SJSA1 (cell line): ENCODE results near the gene PAK1. TPM values are rescaled to one million over a fixed set of nuclear protein-coding genes. Genes with fewer than 3 reads are reported as not detected.
"Not testable (repeated sequence)": the region's sequence is repeated elsewhere in the genome, so short reads cannot be mapped to it uniquely, and the experiment has no call there.

Source experiments
- DNase-seq, 2 experiments: peaks; one replicate each; pipeline ENCODE4 v3.0.0-alpha.2; 2015 to 2020; ENCODE audit warnings: low spot score in 2 of 2, low read depth in 1 of 2
- H3K27ac ChIP-seq: fragments of 250-450 bp; sonication (Bioruptor Pico); 2 replicates; pipeline ENCODE4 v1.5.1; 2020; ENCODE audit warnings: mild to moderate bottlenecking, moderate library complexity
- H3K27me3 ChIP-seq: fragments of 250-450 bp; sonication (Bioruptor Pico); replicated peaks from 2 replicates; pipeline ENCODE4 v1.5.1; 2020; ENCODE audit warnings: mild to moderate bottlenecking, moderate library complexity
- H3K36me3 ChIP-seq: fragments of 250-450 bp; sonication (Bioruptor Pico); 2 replicates; pipeline ENCODE4 v1.5.1; 2020; ENCODE audit warnings: mild to moderate bottlenecking
- H3K4me1 ChIP-seq: fragments of 250-450 bp; sonication (Bioruptor Pico); replicated peaks from 2 replicates; pipeline ENCODE4 v1.6.1; 2021; ENCODE audit warnings: mild to moderate bottlenecking
- H3K4me3 ChIP-seq: fragments of 250-450 bp; sonication (Bioruptor Pico); 2 replicates; pipeline ENCODE4 v1.5.1; 2020; ENCODE audit warnings: mild to moderate bottlenecking
- H3K9me3 ChIP-seq: fragments of 250-450 bp; sonication (Bioruptor Pico); replicated peaks from 2 replicates; pipeline ENCODE4 v1.5.1; 2020; ENCODE audit warnings: mild to moderate bottlenecking
- total RNA-seq: library from RNA; depleted of rRNA; stranded (reverse); fragments of >200 nt; shearing (Covaris generic); gene quantifications from 2 replicates; pipeline ENCODE4 v1.2.3, GENCODE V29; 2014

PAK1 gene
- total RNA-seq, 1 experiment from 2014 or later = 14.4 TPM

GRCh38 chr11:77397631-77398030 lies 76.3 kb downstream of the PAK1 start:
- Histone ChIP-seq H3K4me1 (no peaks in the 10 kb centered on the region), H3K4me3 (no peak overlapping the region), H3K27me3 (no peaks in the 10 kb centered on the region), H3K36me3 (no peaks in the 10 kb centered on the region), H3K9me3 (no peaks in the 10 kb centered on the region), H3K27ac (no peak overlapping the region)
- no peak for DNase-seq

GRCh38 chr11:77396911-77397310 lies 77.0 kb downstream of the PAK1 start:
- Histone ChIP-seq H3K9me3 (no peaks in the 10 kb centered on the region), H3K4me1 (no peaks in the 10 kb centered on the region)

GRCh38 chr11:77396305-77396704 lies 77.6 kb downstream of the PAK1 start:
- Histone ChIP-seq H3K9me3 (no peaks in the 10 kb centered on the region), H3K36me3 (no peaks in the 10 kb centered on the region), H3K27ac (no peak overlapping the region), H3K4me3 (no peak overlapping the region), H3K27me3 (no peaks in the 10 kb centered on the region), H3K4me1 (no peaks in the 10 kb centered on the region)
- no peak for DNase-seq

More at GRCh38 chr11:77396911-77397310, 77.0 kb downstream of the PAK1 start:
- H3K36me3 ChIP-seq = no peaks in the 10 kb centered on the region
- DNase-seq = no peak
- no peak overlapping the region for H3K27ac ChIP-seq
- H3K27me3 ChIP-seq = no peaks in the 10 kb centered on the region
- no peak overlapping the region for H3K4me3 ChIP-seq

- no peaks in the 10 kb centered on the region for H3K27me3 ChIP-seq
Observed at GRCh38 chr11:77395460-77396173, 78.3 kb downstream of the PAK1 start.

GRCh38 chr11:77392842-77393241 lies 81.1 kb downstream of the PAK1 start:
- Histone ChIP-seq H3K4me3 (no peak overlapping the region), H3K9me3 (no peaks in the 10 kb centered on the region), H3K27me3 (no peaks in the 10 kb centered on the region), H3K36me3 (no peaks in the 10 kb centered on the region), H3K4me1 (no peaks in the 10 kb centered on the region), H3K27ac (no peak overlapping the region)
- DNase-seq = no peak

More at GRCh38 chr11:77395460-77396173, 78.3 kb downstream of the PAK1 start:
- H3K27ac ChIP-seq = no peak overlapping the region
- H3K36me3 ChIP-seq = no peaks in the 10 kb centered on the region
- no peak for DNase-seq
- no peaks in the 10 kb centered on the region for H3K4me1 ChIP-seq
- H3K9me3 ChIP-seq = no peaks in the 10 kb centered on the region
- H3K4me3 ChIP-seq = no peak overlapping the region

- Histone ChIP-seq H3K27ac (no peak overlapping the region), H3K36me3 (no peaks in the 10 kb centered on the region), H3K4me1 (no peaks in the 10 kb centered on the region), H3K27me3 (no peaks in the 10 kb centered on the region), H3K9me3 (no peaks in the 10 kb centered on the region), H3K4me3 (no peak overlapping the region)
- no peak for DNase-seq
Observed at GRCh38 chr11:77387701-77388100, 86.2 kb downstream of the PAK1 start.

- no peaks in the 10 kb centered on the region for H3K27me3 ChIP-seq
- no peak overlapping the region for H3K4me3 ChIP-seq
- DNase-seq = no peak
- no peak overlapping the region for H3K27ac ChIP-seq
- H3K36me3 ChIP-seq = no peaks in the 10 kb centered on the region
- H3K4me1 ChIP-seq = no peaks in the 10 kb centered on the region
- no peaks in the 10 kb centered on the region for H3K9me3 ChIP-seq
Observed at GRCh38 chr11:77386178-77386577, 87.7 kb downstream of the PAK1 start.

GRCh38 chr11:77385255-77385771 lies 88.6 kb downstream of the PAK1 start:
- DNase-seq = not testable (repeated sequence)

GRCh38 chr11:77384571-77384970 lies 89.3 kb downstream of the PAK1 start:
- no peaks in the 10 kb centered on the region for H3K27me3 ChIP-seq
- no peaks in the 10 kb centered on the region for H3K36me3 ChIP-seq
- DNase-seq = no peak
- no peak overlapping the region for H3K4me3 ChIP-seq
- H3K9me3 ChIP-seq = no peaks in the 10 kb centered on the region
- no peak overlapping the region for H3K27ac ChIP-seq
- no peaks in the 10 kb centered on the region for H3K4me1 ChIP-seq

More at GRCh38 chr11:77385255-77385771, 88.6 kb downstream of the PAK1 start:
- not testable (repeated sequence) for H3K4me1 ChIP-seq, H3K9me3 ChIP-seq, H3K4me3 ChIP-seq, H3K27ac ChIP-seq, H3K36me3 ChIP-seq, H3K27me3 ChIP-seq

GRCh38 chr11:77383349-77383748 lies 90.5 kb downstream of the PAK1 start:
- H3K27ac ChIP-seq, H3K36me3 ChIP-seq, H3K9me3 ChIP-seq, H3K4me1 ChIP-seq, DNase-seq, H3K27me3 ChIP-seq, H3K4me3 ChIP-seq: not testable (repeated sequence)

GRCh38 chr11:77381729-77382665 lies 91.9 kb downstream of the PAK1 start:
- Histone ChIP-seq H3K36me3 (no peaks in the 10 kb centered on the region), H3K9me3 (no peaks in the 10 kb centered on the region), H3K4me3 (no peak overlapping the region), H3K4me1 (no peaks in the 10 kb centered on the region), H3K27ac (no peak overlapping the region), H3K27me3 (no peaks in the 10 kb centered on the region)
- no peak for DNase-seq

GRCh38 chr11:77379934-77380333 lies 94.0 kb downstream of the PAK1 start:
- Histone ChIP-seq H3K9me3 (no peaks in the 10 kb centered on the region), H3K4me3 (no peak overlapping the region), H3K4me1 (no peaks in the 10 kb centered on the region), H3K27ac (no peak overlapping the region), H3K36me3 (no peaks in the 10 kb centered on the region), H3K27me3 (no peaks in the 10 kb centered on the region)
- no peak for DNase-seq

- Histone ChIP-seq H3K36me3 (no peaks in the 10 kb centered on the region), H3K27ac (no peak overlapping the region), H3K4me3 (no peak overlapping the region), H3K27me3 (no peaks in the 10 kb centered on the region), H3K9me3 (no peaks in the 10 kb centered on the region), H3K4me1 (no peaks in the 10 kb centered on the region)
- DNase-seq = no peak
Observed at GRCh38 chr11:77379253-77379652, 94.6 kb downstream of the PAK1 start.

GRCh38 chr11:77377734-77378133 lies 96.2 kb downstream of the PAK1 start:
- no peak overlapping the region for H3K27ac ChIP-seq
- no peaks in the 10 kb centered on the region for H3K27me3 ChIP-seq
- H3K4me3 ChIP-seq = no peak overlapping the region

More at GRCh38 chr11:77377734-77378133, 96.2 kb downstream of the PAK1 start:
- Histone ChIP-seq H3K9me3 (no peaks in the 10 kb centered on the region), H3K4me1 (no peaks in the 10 kb centered on the region), H3K36me3 (no peaks in the 10 kb centered on the region)
- no peak for DNase-seq
